Mesothelial cell of epicardium (in vitro differentiated cells): ENCODE results near the gene ALK. TPM values are rescaled to one million over a fixed set of nuclear protein-coding genes. Genes with fewer than 3 reads are reported as not detected.

Source experiments
- DNase-seq, 2 experiments: peaks; one replicate each; pipeline ENCODE4 v3.0.0; 2021; ENCODE audit warnings: low spot score in 2 of 2; ENCODE audit not compliant: unreplicated experiment in 2 of 2
- H3K27ac Mint-ChIP-seq: 2 replicates; pipeline ENCODE4 v1.8.0; 2021; ENCODE audit warnings: mixed read lengths
- H3K27me3 Mint-ChIP-seq: 2 replicates; pipeline ENCODE4 v1.8.0; 2021; ENCODE audit warnings: low read depth, mixed read lengths
- H3K36me3 Mint-ChIP-seq: 2 replicates; pipeline ENCODE4 v1.8.0; 2021; ENCODE audit warnings: mixed read lengths
- H3K4me1 Mint-ChIP-seq: 2 replicates; pipeline ENCODE4 v1.8.0; 2021; ENCODE audit warnings: mixed read lengths
- H3K4me3 Mint-ChIP-seq: 2 replicates; pipeline ENCODE4 v1.8.0; 2021; ENCODE audit warnings: mild to moderate bottlenecking, moderate library complexity, mixed read lengths
- H3K9me3 Mint-ChIP-seq: 2 replicates; pipeline ENCODE4 v1.8.0; 2021; ENCODE audit warnings: mixed read lengths
- CTCF ChIP-seq: fragments of 200-600 bp; sonication (generic); IDR thresholded peaks from one replicate; pipeline ENCODE4 v1.5.0; 2021; ENCODE audit warnings: antibody characterized with exemption; ENCODE audit not compliant: unreplicated experiment
- total RNA-seq: library from RNA; stranded (reverse); gene quantifications from 3 replicates; pipeline ENCODE4 v1.2.1, GENCODE V29; 2021

Gene ALK
- total RNA-seq, 1 donor from 2014 or later, result 0.13 TPM

- no peaks in the 10 kb centered on the region for H3K9me3 Mint-ChIP-seq
- H3K27me3 Mint-ChIP-seq, result peaks cover 11% of the 10 kb centered on the region
- no peak overlapping the region for H3K4me3 Mint-ChIP-seq
- no peak for DNase-seq
- no peaks in the 10 kb centered on the region for H3K36me3 Mint-ChIP-seq
- no peak overlapping the region for H3K27ac Mint-ChIP-seq
- no peaks in the 10 kb centered on the region for H3K4me1 Mint-ChIP-seq
- TF ChIP-seq CTCF, result no peak
Measured at GRCh38 chr2:29335396-29335795, 586.0 kb downstream of the ALK start.

- Mint-ChIP-seq H3K4me3 (no peak overlapping the region), H3K27ac (no peak overlapping the region), H3K4me1 (no peaks in the 10 kb centered on the region), H3K9me3 (no peaks in the 10 kb centered on the region), H3K27me3 (peaks cover 11% of the 10 kb centered on the region), H3K36me3 (no peaks in the 10 kb centered on the region)
- DNase-seq, result no peak
- no peak for TF ChIP-seq CTCF
Measured at GRCh38 chr2:29334706-29335105, 586.7 kb downstream of the ALK start.

- Mint-ChIP-seq H3K4me1 (no peaks in the 10 kb centered on the region), H3K27ac (no peak overlapping the region), H3K27me3 (peaks cover 17% of the 10 kb centered on the region), H3K36me3 (no peaks in the 10 kb centered on the region), H3K9me3 (no peaks in the 10 kb centered on the region), H3K4me3 (no peak overlapping the region)
- TF ChIP-seq CTCF, result no peak
- DNase-seq, result no peak
Measured at GRCh38 chr2:29332540-29332939, 588.8 kb downstream of the ALK start.

- H3K36me3 Mint-ChIP-seq, result no peaks in the 10 kb centered on the region
- H3K4me1 Mint-ChIP-seq, result no peaks in the 10 kb centered on the region
- no peak overlapping the region for H3K4me3 Mint-ChIP-seq
- peaks cover 27% of the 10 kb centered on the region for H3K27me3 Mint-ChIP-seq
- TF ChIP-seq CTCF, result no peak
- no peak overlapping the region for H3K27ac Mint-ChIP-seq
- no peaks in the 10 kb centered on the region for H3K9me3 Mint-ChIP-seq
- DNase-seq, result no peak
Measured at GRCh38 chr2:29329899-29330298, 591.5 kb downstream of the ALK start.

GRCh38 chr2:29326926-29327325 is 594.5 kb downstream of the ALK start:
- Mint-ChIP-seq H3K27ac (no peak overlapping the region), H3K4me1 (peaks cover 8% of the 10 kb centered on the region), H3K27me3 (peaks cover 31% of the 10 kb centered on the region), H3K4me3 (no peak overlapping the region), H3K9me3 (no peaks in the 10 kb centered on the region), H3K36me3 (no peaks in the 10 kb centered on the region)
- DNase-seq, result no peak
- no peak for TF ChIP-seq CTCF

- TF ChIP-seq CTCF, result no peak
- H3K4me1 Mint-ChIP-seq, result peaks cover 8% of the 10 kb centered on the region
- no peak overlapping the region for H3K4me3 Mint-ChIP-seq
- peaks cover 40% of the 10 kb centered on the region for H3K27me3 Mint-ChIP-seq
- H3K36me3 Mint-ChIP-seq, result no peaks in the 10 kb centered on the region
- no peaks in the 10 kb centered on the region for H3K9me3 Mint-ChIP-seq
- no peak for DNase-seq
- H3K27ac Mint-ChIP-seq, result no peak overlapping the region
Measured at GRCh38 chr2:29325544-29325943, 595.8 kb downstream of the ALK start.
